HepG2 (cell line): ENCODE results near the gene ETF1. TPM values are rescaled to one million over a fixed set of nuclear protein-coding genes. Genes with fewer than 3 reads are reported as not detected.

Experiments
- ATAC-seq: fragments of 200-7000 bp; cut with Tn5 transposase; 3 replicates; pipeline ENCODE4 v1.9.1; 2020; ENCODE audit warnings: mild to moderate bottlenecking, moderate library complexity
- BruUV-seq: library from RNA; stranded (reverse); fragments of 400-500 nt; replicated peaks from 2 replicates; lab custom pipeline; 2021; lab: Mats Ljungman, UMichigan
- CTCF ChIA-PET: fragments of 300-600 bp; formaldehyde crosslinking; extraction: SDS; loops from one replicate; lab custom pipeline; 2021; ENCODE audit warnings: low total read pairs, inconsistent platforms, low intra/inter-chr PET ratio; lab: Yijun Ruan, JAX
- POLR2A ChIA-PET: fragments of 350-600 bp; sonication (Branson Sonifier 250); formaldehyde crosslinking; loops from one replicate; lab custom pipeline; 2020; ENCODE audit warnings: antibody characterized with exemption, inconsistent platforms; lab: Yijun Ruan, JAX
- DNase-seq: peaks from one replicate; pipeline ENCODE4 v3.0.0-alpha.2; 2015; ENCODE audit warnings: low spot score
- FAIRE-seq: peaks from 3 replicates; lab custom pipeline; 2011; peaks lifted over from hg19 to GRCh38; lab: Jason Lieb, UNC
- H2AFZ ChIP-seq: one replicate; pipeline ENCODE4 v1.6.1; 2011; ENCODE audit warnings: low read length, inconsistent platforms
- H3K27ac ChIP-seq: fragments of 300-600 bp; 3 replicates; pipeline ENCODE4 v1.8.0; 2011; ENCODE audit warnings: mixed run types, mild to moderate bottlenecking, mixed read lengths, low read length, inconsistent platforms; ENCODE audit not compliant: insufficient read depth; ENCODE audit errors: extremely low read length
- H3K27me3 ChIP-seq, 2 experiments: fragments of 200-600 bp in 1 of 2; 2 replicates in 1 of 2; 3 replicates in 1 of 2; pipeline versions ENCODE4 v1.6.0 to v1.8.0; 2011; ENCODE audit warnings: low read length in 2 of 2, mild to moderate bottlenecking in 2 of 2, moderate library complexity in 2 of 2, inconsistent platforms in 1 of 2; ENCODE audit not compliant: insufficient read depth in 2 of 2, control insufficient read depth in 1 of 2
- H3K36me3 ChIP-seq, 2 experiments: fragments of 200-600 bp in 1 of 2; replicated peaks in 1 of 2; 2 replicates in 1 of 2; 3 replicates in 1 of 2; pipeline versions ENCODE4 v1.5.1 to v1.8.0; 2011; ENCODE audit warnings: low read length in 2 of 2, inconsistent platforms in 1 of 2; ENCODE audit not compliant: insufficient read depth in 2 of 2, control insufficient read depth in 1 of 2
- H3K4me1 ChIP-seq: 2 replicates; pipeline ENCODE4 v1.5.1; 2012; ENCODE audit warnings: low read length, inconsistent platforms; ENCODE audit not compliant: insufficient read depth
- H3K4me2 ChIP-seq: 2 replicates; pipeline ENCODE4 v1.6.0; 2011; ENCODE audit warnings: low read depth, low read length, inconsistent platforms
- H3K4me3 ChIP-seq, 3 experiments: fragments of 200-600 bp in 1 of 3; sonication (generic), shearing (Covaris generic) in 1 of 3; replicated peaks in 1 of 3; 2 replicates each; pipeline ENCODE4 v1.5.1; 2011 to 2016; ENCODE audit warnings: low read length in 3 of 3, inconsistent platforms in 2 of 3, low read depth in 2 of 3, mild to moderate bottlenecking in 2 of 3, control low read depth in 1 of 3, mixed read lengths in 1 of 3; ENCODE audit not compliant: insufficient read depth in 1 of 3
- H3K79me2 ChIP-seq: one replicate; pipeline ENCODE4 v1.6.1; 2011; ENCODE audit warnings: low read length, inconsistent platforms; ENCODE audit not compliant: insufficient read depth
- H3K9ac ChIP-seq: 2 replicates; pipeline ENCODE4 v1.6.0; 2011; ENCODE audit warnings: mild to moderate bottlenecking, low read depth, low read length, inconsistent platforms; ENCODE audit not compliant: insufficient read depth
- H3K9me3 ChIP-seq: 2 replicates; pipeline ENCODE4 v1.5.1; 2012; ENCODE audit warnings: mild to moderate bottlenecking, low read length
- H4K20me1 ChIP-seq: 2 replicates; pipeline ENCODE4 v1.6.0; 2011; ENCODE audit warnings: inconsistent platforms, mild to moderate bottlenecking, low read length, moderate library complexity; ENCODE audit not compliant: insufficient read depth
- AGO1 ChIP-seq: fragments of 200-400 bp; formaldehyde crosslinking; IDR thresholded peaks from 2 replicates; pipeline ENCODE4 v1.6.1; 2017; ENCODE audit warnings: mild to moderate bottlenecking, low read depth, low read length, moderate library complexity; ENCODE audit not compliant: poor library complexity, severe bottlenecking
- ARID5B ChIP-seq: IDR thresholded peaks from 2 replicates; pipeline ENCODE4 v1.4.0; 2020; ENCODE audit warnings: mild to moderate bottlenecking, missing genetic modification reagents
- ATF7 ChIP-seq, 2 experiments: fragments of 450-650 bp in 1 of 2; sonication (generic) in 1 of 2; formaldehyde crosslinking in 1 of 2; IDR thresholded peaks; 2 replicates each; pipeline versions ENCODE4 v1.4.0 to v1.6.1; 2016 to 2020; ENCODE audit warnings: antibody characterized with exemption in 1 of 2, mild to moderate bottlenecking in 1 of 2, missing genetic modification reagents in 1 of 2
- BCL3 ChIP-seq: sonication (generic); formaldehyde crosslinking; IDR thresholded peaks from 2 replicates; pipeline ENCODE4 v1.5.1; 2020; ENCODE audit warnings: mild to moderate bottlenecking, missing genetic modification reagents, moderate library complexity
- IKZF4 ChIP-seq: sonication (generic); formaldehyde crosslinking; IDR thresholded peaks from 2 replicates; pipeline ENCODE4 v1.5.1; 2020; ENCODE audit warnings: borderline replicate concordance, mild to moderate bottlenecking, low read depth, missing genetic modification reagents; ENCODE audit errors: not compliant biosample characterization
- KMT2A ChIP-seq: sonication (generic); formaldehyde crosslinking; IDR thresholded peaks from 2 replicates; pipeline ENCODE4 v1.4.0; 2020; ENCODE audit warnings: missing genetic modification reagents
- NCOA1 ChIP-seq: sonication (generic); formaldehyde crosslinking; IDR thresholded peaks from 2 replicates; pipeline ENCODE4 v1.9.0; 2021; ENCODE audit warnings: missing genetic modification reagents
- NCOA5 ChIP-seq: sonication (generic); formaldehyde crosslinking; IDR thresholded peaks from 2 replicates; pipeline ENCODE4 v1.4.0; 2020; ENCODE audit warnings: missing genetic modification reagents
- NONO ChIP-seq, 2 experiments: fragments of 450-650 bp in 1 of 2; sonication (generic) in 1 of 2; formaldehyde crosslinking in 1 of 2; IDR thresholded peaks in 1 of 2; conservative IDR thresholded peaks in 1 of 2; 2 replicates each; pipeline versions ENCODE4 v1.6.1 to v1.8.0; 2017 to 2022; ENCODE audit warnings: mild to moderate bottlenecking in 1 of 2, missing genetic modification reagents in 1 of 2, moderate library complexity in 1 of 2
- RBM22 ChIP-seq: fragments of 200-400 bp; formaldehyde crosslinking; optimal IDR thresholded peaks from 2 replicates; pipeline ENCODE3; 2017; ENCODE audit warnings: mild to moderate bottlenecking, low read length, moderate library complexity
- SETDB1 ChIP-seq: sonication (generic); formaldehyde crosslinking; IDR thresholded peaks from 2 replicates; pipeline ENCODE4 v1.5.1; 2020; ENCODE audit warnings: missing genetic modification reagents, mild to moderate bottlenecking, borderline replicate concordance
- SMAD1 ChIP-seq: sonication (generic); formaldehyde crosslinking; IDR thresholded peaks from 2 replicates; pipeline ENCODE4 v1.4.0; 2020; ENCODE audit warnings: missing genetic modification reagents, low read depth, mild to moderate bottlenecking, borderline replicate concordance
- ZNF382 ChIP-seq: sonication (generic); formaldehyde crosslinking; IDR thresholded peaks from 2 replicates; pipeline ENCODE4 v1.5.0; 2020; ENCODE audit warnings: missing genetic modification reagents, mild to moderate bottlenecking, borderline replicate concordance
- ZNF484 ChIP-seq: sonication (generic); formaldehyde crosslinking; IDR thresholded peaks from 2 replicates; pipeline ENCODE4 v1.5.1; 2020; ENCODE audit warnings: mild to moderate bottlenecking, low read depth, missing genetic modification reagents, borderline replicate concordance
- ZNF562 ChIP-seq: sonication (generic); formaldehyde crosslinking; IDR thresholded peaks from 2 replicates; pipeline ENCODE4 v1.8.0; 2022; ENCODE audit warnings: missing genetic modification reagents, borderline replicate concordance
- ZNF572 ChIP-seq: sonication (generic); formaldehyde crosslinking; IDR thresholded peaks from 2 replicates; pipeline ENCODE4 v1.5.1; 2020; ENCODE audit warnings: mild to moderate bottlenecking, missing genetic modification reagents
- ZNF670 ChIP-seq: sonication (generic); formaldehyde crosslinking; IDR thresholded peaks from 2 replicates; pipeline ENCODE4 v1.8.0; 2022; ENCODE audit warnings: mild to moderate bottlenecking, missing genetic modification reagents, borderline replicate concordance
- ZNF704 ChIP-seq: sonication (generic); formaldehyde crosslinking; IDR thresholded peaks from 2 replicates; pipeline ENCODE4 v1.8.1; 2023; ENCODE audit warnings: mild to moderate bottlenecking, inconsistent platforms, moderate library complexity, missing genetic modification reagents, borderline replicate concordance
- WGBS: methylation state at CpG from one replicate; pipeline ENCODE4 v1.1.6; 2017; ENCODE audit warnings: low lambda C conversion rate; 5-methylcytosine and 5-hydroxymethylcytosine counted together
- in situ Hi-C: cut with HindIII; loops from 2 replicates; pipeline ENCODE4 v1.10.0; 2017; ENCODE audit warnings: low pct_unique_long_range_greater_than_20kb; ENCODE audit not compliant: extremely low pct_ligation_motif_present
- intact Hi-C: fragments of 100-400 bp; cut with micrococcal nuclease; formaldehyde crosslinking; loops from one replicate; pipeline ENCODE4 v1.10.0; 2022; ENCODE audit not compliant: unreplicated experiment
- polyA plus RNA-seq, 8 experiments: library from polyadenylated mRNA; depleted of rRNA in 3 of 8; stranded (reverse) in 7 of 8; unstranded in 1 of 8; fragments of >200 nt; fragmentation: Illumina TruSeq in 4 of 8; extraction: Trizol in 4 of 8; gene quantifications; 2 replicates each; pipeline versions ENCODE4 v1.2.1 to v1.2.3, GENCODE V29; 2011 to 2016; ENCODE audit warnings: low read depth in 4 of 8, missing spikeins in 1 of 8, mixed read lengths in 1 of 8; ENCODE audit not compliant: insufficient read depth in 1 of 8
- total RNA-seq, 5 experiments: library from RNA; depleted of rRNA; stranded (reverse); fragments of >200 nt; fragmentation: Illumina TruSeq; extraction: Trizol; gene quantifications; 2 replicates each; pipeline ENCODE4 v1.2.3, GENCODE V29; 2016; ENCODE audit warnings: low read depth in 1 of 5

The ETF1 gene
- total and polyA plus RNA-seq, 2 of the 13 experiments (the other 11 are each of a cell fraction or from before 2014, with no cell fraction given): 52.1 to 184 TPM

GRCh38 chr5:138467711-138468132 lies 75.3 kb downstream of the ETF1 start:
- WGBS: 95% methylated on average over 14 of the region's 14 CpGs
- peaks cover 0 to 7% of the 10 kb centered on the region in 2 experiments; a peak in 2 of 5 replicates for H3K36me3 ChIP-seq
- H3K79me2 ChIP-seq: peaks cover 3% of the 10 kb centered on the region
- H3K27ac ChIP-seq: no peak overlapping the region
- intact Hi-C loops: no loop called here
- BruUV-seq: no TSS peak
- no peak overlapping the region for H3K9ac ChIP-seq
- POLR2A ChIA-PET: no interaction called here
- no peak overlapping the region for H2AFZ ChIP-seq
- CTCF ChIA-PET: no interaction called here
- no peaks in the 10 kb centered on the region for H3K9me3 ChIP-seq
- peaks cover 3% of the 10 kb centered on the region; the same call in 1 of the 2 replicates for H4K20me1 ChIP-seq
- peaks cover 48% of the 10 kb centered on the region for H3K4me1 ChIP-seq
- no peak overlapping the region for H3K4me2 ChIP-seq
- 0 out of 5 replicates have a peak, but pooled peaks cover 0 to 2% of the 10 kb centered on the region in 2 experiments for H3K27me3 ChIP-seq
- H3K4me3 ChIP-seq: peak overlapping the region in 1 of 3 experiments; percentile 69; a peak in 2 of 6 replicates
- ATAC-seq: no peak
- FAIRE-seq: no peak
- no peak for DNase-seq
- in situ Hi-C loops: loop anchor here (5.0 kb wide), 1 partner anchor 35 kb away; no protein-coding TSS in a partner anchor
- TF ChIP-seq AGO1 (peak; percentile 99), ZNF382 (CRISPR knock-in tag) (no peak), ZNF704 (no peak), IKZF4 (CRISPR knock-in tag) (no peak), ZNF562 (no peak), ZNF670 (CRISPR knock-in tag) (no peak), SETDB1 (CRISPR knock-in tag) (no peak), ARID5B (no peak), ATF7 (IDR thresholded peaks at IDR 0.05) (no peak), ATF7 (CRISPR knock-in tag; IDR thresholded peaks at IDR 0.05) (no peak), RBM22 (no peak), SMAD1 (CRISPR knock-in tag) (no peak), ZNF484 (CRISPR knock-in tag) (no peak), ZNF572 (no peak), BCL3 (CRISPR knock-in tag) (no peak), NONO (IDR thresholded peaks at IDR 0.05) (no peak), NONO (CRISPR knock-in tag; conservative IDR thresholded peaks at IDR 0.05) (no peak), NCOA5 (CRISPR knock-in tag) (no peak), NCOA1 (CRISPR knock-in tag) (no peak), KMT2A (no peak)
